Stimulated activated CD8-positive, alpha-beta memory T cell treated with anti-CD3 and anti-CD28 coated beads, Interleukin-7, amount 100 ng/mL, for 48 hours (primary cell): ENCODE results near the gene ADAP1.

Source experiments
- DNase-seq, 2 donors: peaks; one replicate each; pipeline ENCODE4 v3.0.0-alpha.2; 2020; ENCODE audit warnings: low read depth in 1 of 2; ENCODE audit errors: extremely low read depth in 1 of 2

The ADAP1 gene

DNA sequence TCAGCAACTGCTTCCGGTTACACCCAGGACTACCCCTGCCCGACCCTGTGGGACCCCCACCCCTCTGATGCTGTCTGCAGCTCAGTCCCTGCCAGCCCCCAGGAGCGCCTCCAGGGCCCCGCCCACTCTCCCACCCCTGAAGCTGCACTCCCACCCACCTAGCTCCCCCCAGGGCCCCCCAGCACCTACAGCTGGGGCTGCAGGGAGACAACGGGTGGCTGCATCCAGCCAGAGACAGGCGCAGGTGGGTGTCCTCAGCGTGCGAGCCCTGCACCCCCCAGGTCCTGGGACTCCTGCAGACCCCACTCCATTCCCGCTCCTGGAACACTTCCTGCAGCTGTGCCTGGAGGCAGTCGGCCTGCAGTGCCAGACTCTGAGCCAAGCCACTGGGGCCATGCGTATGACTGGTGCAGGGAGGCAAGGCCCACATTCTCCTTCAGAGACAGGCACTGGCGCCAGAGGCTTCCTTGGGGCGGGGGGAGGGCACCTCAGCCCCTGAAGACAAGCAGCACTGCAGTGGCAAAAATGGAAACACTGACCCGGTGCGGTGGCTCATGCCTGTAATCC lies 34.6 kb upstream of the ADAP1 start:
- no peak for DNase-seq

DNA sequence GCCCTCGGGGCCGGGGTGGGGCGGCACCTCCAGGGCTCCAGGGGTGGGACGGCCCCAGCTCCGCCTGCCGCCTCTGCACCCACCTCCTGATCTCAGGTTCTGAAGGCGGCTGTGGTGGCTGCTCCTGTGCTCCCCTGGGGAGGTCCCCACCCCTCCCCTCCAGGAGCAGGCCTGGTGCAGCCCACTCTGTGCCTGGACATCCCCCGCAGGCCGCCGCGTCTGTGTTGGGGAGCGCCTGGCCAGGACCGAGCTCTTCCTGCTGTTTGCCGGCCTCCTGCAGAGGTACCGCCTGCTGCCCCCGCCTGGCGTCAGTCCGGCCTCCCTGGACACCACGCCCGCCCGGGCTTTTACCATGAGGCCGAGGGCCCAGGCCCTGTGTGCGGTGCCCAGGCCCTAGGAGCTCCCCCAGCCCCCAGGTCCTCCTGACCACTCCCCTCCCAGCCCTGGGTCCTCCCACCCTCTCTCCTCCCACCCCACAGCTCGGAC lies 34.0 kb upstream of the ADAP1 start:
- no peak for DNase-seq

DNA sequence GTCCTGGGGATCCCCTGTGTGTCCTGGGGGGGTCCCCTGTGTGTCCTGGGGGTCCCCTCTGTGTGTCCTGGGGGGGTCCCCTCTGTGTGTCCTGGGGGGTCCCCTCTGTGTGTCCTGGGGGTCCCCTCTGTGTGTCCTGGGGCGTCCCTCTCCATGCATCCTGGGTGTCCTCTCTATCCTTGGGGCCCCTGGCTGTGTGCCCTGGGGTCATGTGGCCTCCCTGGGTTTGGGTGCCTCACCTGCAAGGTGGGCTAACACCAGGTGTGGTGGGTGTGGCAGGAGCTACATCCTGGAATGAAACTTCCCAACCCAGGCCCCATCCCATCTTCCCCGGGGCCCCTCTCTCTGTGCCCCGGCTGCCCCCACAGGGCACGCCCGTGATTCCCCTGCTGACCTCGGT lies 33.4 kb upstream of the ADAP1 start:
- no peak for DNase-seq

DNA sequence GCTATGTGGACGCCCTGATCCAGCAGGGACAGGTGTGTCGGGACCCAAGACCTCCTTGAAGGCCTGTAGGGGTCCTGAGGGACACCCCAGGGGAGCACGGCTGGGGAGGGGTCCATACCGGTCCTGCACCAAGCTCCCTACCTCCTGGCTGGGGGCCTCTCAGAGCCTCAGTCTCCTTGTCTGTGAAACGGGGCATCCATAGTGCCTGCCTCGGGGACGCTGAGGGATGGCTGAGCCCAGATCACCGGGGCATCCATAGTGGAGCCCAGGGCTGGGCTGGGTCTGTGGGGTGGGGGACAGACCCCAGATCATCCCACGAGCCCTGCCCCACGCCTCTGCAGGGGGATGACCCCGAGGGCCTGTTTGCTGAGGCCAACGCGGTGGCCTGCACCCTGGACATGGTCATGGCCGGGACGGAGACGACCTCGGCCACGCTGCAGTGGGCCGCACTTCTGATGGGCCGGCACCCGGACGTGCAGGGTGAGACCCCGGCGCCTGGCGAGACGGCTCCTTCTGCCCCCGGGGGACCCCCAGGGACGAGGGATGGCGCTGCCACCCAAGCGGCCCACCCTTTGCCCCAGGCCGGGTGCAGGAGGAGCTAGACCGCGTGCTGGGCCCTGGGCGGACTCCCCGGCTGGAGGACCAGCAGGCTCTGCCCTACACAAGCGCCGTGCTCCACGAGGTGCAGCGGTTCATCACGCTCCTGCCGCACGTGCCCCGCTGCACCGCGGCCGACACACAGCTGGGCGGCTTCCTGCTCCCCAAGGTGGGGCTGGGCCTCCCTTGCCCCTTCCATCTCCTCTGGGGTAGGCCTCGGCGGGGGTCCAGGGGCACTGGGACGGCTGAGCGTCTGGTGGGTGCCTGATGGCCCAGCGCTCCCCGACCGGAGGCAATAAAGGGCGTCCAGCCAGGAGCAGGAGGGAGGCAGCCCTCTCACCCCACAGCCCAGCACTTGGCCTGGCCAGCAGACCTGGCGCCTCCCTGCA lies 32.6 kb upstream of the ADAP1 start:
- DNase-seq: no peak

DNA sequence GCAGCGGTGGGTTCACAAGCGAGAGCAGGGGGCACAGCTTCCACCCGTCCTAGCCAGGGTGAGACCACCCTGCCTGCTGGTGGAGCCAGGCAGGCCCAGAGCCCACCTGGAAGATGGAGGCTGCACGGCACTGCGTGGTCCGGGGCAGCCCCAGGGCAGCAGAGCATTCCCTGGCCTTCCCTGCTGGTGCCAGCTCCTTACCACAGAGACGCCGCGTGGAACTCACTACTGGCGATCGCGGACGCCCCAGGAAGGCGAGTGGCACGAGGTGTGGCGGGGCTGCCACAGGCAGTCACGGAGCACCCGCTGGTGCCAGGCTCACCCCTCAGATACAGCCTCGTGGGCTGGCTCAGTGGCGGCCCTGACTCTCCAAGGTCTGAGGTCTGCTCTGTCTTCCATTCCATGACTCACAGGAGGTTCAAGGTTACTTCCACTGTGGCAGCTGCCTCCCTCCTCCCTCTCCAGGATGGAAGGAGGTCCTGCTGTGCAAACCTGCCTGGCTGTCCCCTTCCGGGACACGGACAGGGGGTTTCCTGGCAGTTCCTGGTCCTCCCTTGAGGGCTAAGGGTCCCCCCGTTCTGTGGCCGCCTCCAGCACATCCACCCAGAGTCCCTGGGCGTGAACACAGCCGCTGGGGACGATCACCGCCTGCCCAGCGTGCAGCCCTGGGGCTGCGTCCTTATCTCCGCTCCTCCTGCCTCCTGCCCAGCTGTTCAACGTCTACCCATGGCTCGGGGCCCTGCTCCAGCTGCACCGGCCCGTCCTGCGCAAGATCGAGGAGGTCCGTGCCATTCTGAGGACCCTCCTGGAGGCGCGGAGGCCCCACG lies 31.6 kb upstream of the ADAP1 start:
- no peak for DNase-seq

DNA sequence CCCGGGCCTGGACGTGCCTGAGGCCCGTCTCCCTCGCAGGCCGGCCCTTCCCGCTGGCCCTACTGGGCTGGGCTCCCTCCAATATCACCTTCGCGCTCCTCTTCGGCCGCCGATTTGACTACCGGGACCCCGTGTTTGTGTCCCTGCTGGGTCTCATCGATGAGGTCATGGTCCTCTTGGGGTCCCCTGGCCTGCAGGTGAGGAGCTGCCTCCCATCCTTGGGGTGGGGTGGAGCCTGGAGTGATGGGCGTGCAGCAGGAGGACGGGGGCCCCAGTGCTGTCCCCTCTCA lies 30.6 kb upstream of the ADAP1 start:
- no peak for DNase-seq

DNA sequence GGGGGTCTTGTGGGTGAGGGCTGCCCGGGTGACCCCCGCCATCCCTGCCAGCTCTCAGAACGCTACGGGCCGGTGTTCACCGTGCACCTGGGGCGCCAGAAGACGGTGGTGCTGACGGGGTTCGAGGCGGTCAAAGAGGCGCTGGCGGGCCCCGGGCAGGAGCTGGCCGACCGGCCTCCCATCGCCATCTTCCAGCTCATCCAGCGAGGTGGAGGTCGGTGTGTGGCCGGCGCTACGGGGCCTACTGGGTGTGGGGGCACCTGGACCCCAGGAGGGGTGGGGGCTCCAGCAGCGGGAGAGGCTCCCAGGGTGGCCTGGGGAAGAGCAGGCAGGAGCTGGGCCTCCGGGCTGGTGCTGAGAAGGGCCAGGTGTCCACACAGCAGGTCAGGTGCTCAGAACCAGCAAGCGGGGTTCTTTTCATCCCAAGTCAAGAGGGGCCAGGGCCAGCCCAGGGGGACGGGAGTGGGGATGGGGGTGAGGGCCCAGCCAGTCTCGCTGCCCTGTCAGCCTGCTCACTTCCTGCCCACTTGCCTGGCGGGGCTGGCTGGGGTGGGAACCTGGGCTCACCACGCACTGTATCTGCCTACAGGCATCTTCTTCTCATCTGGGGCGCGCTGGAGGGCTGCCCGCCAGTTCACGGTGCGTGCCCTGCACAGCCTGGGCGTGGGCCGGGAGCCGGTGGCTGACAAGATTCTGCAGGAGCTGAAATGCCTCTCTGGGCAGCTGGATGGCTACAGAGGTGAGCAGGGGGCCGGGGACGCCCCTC lies 30.1 kb upstream of the ADAP1 start:
- no peak for DNase-seq

DNA sequence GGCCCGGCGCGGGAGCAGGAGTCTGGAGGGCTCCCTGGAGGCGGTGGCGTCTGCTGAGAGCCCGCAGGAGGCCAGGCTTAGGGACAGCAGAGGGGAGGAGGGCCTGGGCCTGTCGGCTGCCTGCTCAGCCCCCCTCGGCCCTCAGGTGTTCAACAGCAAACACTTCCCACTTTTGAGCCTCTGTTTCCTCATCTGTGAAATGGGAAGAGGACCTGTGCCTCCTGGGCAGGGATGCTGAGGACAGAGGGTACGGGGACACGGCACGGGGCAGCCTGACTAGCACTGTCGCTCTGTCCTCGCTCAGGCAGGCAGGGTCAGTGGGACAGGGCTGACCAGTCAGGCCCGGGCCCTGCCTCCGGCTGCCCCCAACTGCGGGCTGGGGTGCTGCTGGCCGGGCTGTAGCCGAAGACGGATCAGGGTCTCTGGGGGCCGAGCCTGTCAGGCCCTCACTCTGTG lies 29.2 kb upstream of the ADAP1 start:
- DNase-seq: no peak

DNA sequence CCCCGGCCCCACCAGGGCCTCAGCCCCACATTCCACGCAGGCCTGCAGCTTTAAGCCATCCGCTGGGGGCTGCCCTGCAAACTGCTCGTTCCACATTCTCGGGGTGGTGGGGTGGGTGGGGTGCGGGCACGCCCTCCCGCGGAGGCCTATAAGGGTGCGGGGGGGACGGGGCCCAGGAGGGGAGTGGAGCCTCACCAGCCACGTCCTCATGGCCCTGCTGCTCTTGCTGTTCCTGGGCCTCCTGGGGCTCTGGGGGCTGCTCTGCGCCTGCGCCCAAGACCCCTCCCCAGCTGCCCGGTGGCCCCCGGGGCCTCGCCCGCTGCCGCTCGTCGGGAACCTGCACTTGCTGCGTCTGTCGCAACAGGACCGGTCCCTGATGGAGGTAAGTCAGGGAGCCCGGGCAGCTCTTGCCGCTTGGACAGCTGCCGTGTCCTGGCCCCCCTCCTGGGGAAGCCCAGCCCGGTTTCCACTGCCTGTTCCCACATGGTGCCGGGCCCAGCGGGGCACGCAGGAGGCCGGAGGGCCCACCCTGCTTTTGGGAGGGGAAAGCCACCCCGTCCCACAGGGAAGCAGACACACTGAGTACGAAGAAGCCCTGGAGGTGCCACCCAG lies 28.6 kb upstream of the ADAP1 start, which contains the start of gene CYP2W1:
Gene CYP2W1 (plus strand): TSS at position 178 of the 612 bp plus-strand sequence. CDS start 31 bp downstream, at position 209.
- no peak for DNase-seq

DNA sequence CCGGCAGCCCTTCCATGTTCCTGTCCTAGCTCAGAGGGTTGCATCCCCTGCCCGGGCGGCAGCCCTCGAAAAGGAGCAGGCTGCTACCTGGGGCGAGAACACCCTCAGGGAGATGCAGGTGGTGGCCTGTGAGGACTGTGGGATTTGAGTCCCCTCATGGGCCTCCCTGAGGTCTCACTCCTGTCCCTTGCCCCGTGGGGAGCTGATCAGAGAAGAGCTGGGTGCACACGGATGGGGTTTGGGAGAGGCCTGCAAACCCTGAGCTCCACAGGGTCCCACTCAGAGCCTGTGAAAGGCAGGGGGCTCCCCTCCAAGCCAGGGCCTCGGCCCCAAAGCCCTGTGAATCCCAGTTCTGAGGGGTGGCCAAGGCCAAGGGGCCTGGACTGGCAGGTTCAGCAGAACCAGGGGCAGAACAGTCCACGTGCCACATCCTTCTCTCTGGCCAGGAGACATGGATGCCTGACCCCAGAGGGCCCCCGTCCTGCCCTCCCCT lies 28.1 kb upstream of the ADAP1 start:
- DNase-seq: no peak

DNA sequence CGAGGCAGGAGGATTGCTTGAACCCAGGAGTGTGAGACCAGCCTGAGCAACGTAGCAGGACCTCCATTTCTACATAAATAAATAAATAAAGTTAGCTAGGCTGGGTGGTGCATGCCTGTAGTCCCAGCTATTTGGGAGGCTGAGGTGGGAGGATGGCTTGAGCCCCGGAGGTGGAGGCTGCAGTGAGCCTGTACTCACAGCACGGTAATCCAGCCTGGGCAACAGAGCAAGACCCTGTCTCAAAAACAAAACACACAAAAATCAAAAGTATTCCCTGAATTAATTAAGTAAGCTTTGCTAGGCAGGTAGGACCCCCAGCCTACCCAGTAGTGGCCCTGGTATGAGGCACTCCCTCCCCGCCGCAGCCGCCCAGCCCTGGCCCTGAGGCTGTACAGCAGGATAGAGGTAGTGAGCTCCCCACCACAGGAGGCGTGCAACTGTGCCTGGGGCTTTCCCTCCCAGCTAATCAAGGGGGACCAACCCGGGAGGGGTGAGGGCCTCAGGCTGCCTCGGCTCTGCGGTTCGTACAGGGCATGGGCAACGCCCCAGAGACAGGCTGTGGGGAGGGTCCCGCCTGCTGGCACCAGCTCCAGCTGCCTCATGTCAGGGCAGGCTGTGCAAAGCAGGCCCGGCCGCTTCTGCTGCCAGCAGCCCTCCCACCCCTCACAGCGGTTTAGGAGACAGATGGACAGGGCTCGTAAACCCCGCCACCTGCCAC lies 27.5 kb upstream of the ADAP1 start:
- no peak for DNase-seq

DNA sequence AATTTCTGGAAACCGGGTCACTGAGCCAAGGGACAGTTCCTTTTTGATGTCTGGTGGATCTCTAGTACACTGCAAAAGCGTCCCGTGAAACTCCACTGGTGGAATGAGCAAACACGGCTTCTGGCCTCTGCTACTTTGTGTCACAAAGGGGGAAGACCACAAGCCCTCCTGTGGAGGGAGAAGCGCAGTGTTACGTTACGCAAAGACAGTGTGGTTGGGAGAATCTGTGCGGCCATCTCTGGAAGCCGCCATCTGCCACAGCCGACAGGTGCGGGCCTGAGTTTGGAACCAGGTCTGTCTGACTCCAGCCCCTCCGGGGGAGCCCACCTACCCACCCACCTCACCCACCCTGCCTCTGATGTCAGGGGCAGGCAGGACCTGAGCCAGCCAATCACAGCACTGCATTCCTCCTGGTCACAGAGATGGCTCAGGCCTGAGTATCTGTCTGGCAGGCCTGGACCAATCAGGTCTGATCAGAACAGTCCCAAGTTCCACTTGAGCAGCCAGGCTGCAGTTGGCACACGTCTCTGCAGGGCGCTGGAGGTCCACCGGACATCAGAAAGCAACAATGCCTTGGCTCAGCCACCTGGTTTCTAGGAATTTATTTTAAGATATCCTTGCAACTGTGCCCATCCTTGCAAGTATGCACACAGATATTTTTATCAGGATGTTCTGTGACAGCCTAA lies 25.5 kb upstream of the ADAP1 start:
- no peak for DNase-seq

DNA sequence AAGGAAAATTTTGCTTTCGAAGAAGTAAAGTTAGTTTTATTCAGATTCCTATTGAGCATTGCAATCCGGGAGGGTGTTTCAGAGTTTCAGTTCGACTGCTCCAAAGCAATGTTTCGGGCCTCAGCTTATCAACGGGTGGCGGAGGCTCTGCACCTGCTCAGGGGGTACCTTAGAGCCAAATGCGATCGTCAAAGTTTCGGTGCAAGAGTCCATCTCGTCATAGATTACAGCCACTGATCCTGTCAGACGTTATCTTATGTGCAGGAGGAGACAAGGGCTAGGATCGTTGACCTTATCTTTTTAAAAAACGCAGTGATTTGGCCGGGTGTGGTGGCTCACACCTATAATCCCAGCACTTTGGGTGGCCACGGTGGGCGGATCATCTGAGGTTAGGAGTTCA lies 24.7 kb upstream of the ADAP1 start:
- no peak for DNase-seq

DNA sequence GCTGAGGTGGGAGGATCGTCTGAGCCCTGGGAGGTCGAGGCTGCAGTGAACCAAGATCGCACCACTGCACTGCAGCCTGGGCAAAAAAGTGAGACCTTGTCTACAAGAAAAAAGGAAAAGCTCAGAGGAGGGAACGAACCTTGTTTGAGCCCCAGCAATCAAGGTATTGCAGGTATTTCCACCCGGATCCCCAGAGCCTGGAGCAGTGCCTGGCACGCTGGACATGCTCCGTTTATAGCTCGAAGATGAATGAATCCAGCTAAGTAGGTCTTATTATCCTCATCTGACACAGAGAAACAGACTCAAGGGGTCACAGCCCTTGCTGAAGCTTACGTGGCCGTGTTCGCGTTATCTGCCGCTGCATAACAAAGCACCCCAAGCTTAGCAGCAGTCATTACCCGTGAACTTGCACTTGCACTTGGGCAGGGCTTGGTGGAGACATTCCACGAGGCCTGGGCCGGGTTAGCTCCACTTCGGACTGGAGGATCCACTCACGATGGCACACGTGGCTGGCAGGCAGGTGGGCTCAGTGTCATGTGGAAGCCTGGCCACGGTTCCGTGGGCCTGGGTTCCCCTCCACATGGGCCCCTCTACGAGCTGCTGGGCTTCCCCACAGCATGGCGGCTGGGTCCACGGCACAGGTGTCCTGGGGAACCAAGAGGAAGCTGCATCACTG lies 24.1 kb upstream of the ADAP1 start:
- no peak for DNase-seq

DNA sequence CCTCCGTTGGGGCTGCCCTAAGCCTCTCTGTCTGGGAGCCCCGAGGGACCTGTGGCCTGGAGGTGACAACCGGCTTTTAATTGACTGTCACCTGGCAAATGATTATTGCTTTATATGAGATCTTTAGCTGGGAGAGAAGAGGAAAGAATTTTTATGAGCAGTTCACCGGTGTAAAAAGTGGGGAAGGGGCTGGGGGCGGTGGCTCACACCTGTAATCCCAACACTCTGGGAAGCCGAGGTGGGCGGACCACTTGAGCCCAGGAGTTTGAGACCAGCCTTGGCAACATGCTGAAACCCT lies 23.5 kb upstream of the ADAP1 start:
- DNase-seq: no peak

DNA sequence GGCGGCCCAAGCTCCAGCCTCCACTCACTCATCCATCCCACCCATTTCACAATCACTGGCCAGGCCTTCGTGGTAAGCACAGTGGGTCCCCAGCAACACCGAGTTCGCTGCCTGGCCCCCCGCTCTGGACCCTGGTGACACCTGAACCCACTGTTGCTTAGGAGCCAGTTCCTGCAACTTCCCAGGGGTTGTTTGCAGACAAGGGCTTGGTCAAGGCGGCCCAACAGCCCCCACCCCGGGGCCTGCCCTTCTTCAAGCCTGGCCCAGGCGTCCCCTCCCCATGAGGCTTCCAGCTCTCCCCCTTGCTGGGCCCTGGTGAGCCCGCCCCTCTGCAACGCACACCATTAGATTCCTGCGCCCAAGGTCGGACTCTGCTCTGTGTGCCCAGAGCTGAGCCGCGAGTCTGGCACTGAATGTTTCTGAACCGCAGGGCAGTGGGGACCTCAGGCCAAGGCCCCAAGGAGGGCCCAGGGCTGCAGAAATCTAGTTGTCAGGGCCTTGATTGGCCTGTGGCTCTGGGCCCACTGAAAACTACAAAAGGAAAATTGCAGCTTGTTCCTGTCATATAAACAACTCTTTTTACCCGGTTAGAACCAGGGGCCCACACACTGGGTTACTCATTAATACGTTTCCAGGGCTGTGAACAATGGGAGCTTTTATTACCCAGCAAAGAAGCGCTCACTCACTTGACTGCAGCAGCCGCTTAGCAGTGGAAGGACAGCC lies 23.0 kb upstream of the ADAP1 start:
- DNase-seq: no peak

DNA sequence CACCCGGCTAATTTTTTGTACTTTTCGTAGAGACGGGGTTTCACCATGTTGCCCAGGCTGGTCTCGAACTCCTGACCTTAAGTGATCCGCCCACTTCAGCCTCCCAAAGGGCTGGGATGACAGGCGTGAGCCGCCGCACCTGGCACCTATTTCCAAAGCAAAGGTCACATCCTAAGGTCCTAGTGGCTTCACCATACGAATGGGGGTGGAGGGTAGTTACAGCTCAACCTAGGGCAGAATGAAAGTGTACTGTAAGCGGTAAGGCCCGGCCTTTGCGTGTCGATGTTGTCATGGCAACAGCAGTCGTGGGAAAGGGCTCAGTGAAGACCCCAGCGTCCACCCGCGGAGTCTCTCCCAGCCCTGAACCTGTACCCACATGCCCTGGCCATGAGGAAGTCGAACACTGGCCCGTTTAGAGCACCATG lies 22.4 kb upstream of the ADAP1 start:
- no peak for DNase-seq
